Liver (tissue), 9 donors: ENCODE data around the gene FILIP1L. TPM values are rescaled to one million over a fixed set of nuclear protein-coding genes. Genes with fewer than 3 reads are reported as not detected.

Source experiments
- DNase-seq: peaks from one replicate; pipeline ENCODE4 v3.0.0-alpha.2; 2017; ENCODE audit warnings: low spot score
- H3K27ac ChIP-seq, 2 donors: one replicate each; pipeline ENCODE4 v1.7.0; 2013; ENCODE audit warnings: inconsistent platforms in 2 of 2, low read length in 2 of 2, control low read depth in 1 of 2, low read depth in 1 of 2, mild to moderate bottlenecking in 1 of 2
- H3K27me3 ChIP-seq, 4 donors: one replicate each; pipeline versions ENCODE4 v1.6.1 to v1.7.0; 2013; ENCODE audit warnings: low read length in 3 of 4, inconsistent platforms in 1 of 4, mild to moderate bottlenecking in 1 of 4, moderate library complexity in 1 of 4; ENCODE audit not compliant: control insufficient read depth in 4 of 4, insufficient read depth in 4 of 4
- H3K36me3 ChIP-seq, 4 donors: one replicate each; pipeline versions ENCODE4 v1.6.1 to v1.7.0; 2013; ENCODE audit warnings: low read length in 3 of 4, mild to moderate bottlenecking in 3 of 4, low read depth in 1 of 4, moderate library complexity in 1 of 4; ENCODE audit not compliant: control insufficient read depth in 4 of 4, insufficient read depth in 3 of 4
- H3K4me1 ChIP-seq, 4 donors: one replicate each; pipeline versions ENCODE4 v1.6.1 to v1.7.0; 2013; ENCODE audit warnings: low read length in 3 of 4, mild to moderate bottlenecking in 3 of 4, moderate library complexity in 1 of 4; ENCODE audit not compliant: control insufficient read depth in 4 of 4, insufficient read depth in 4 of 4
- H3K4me3 ChIP-seq, 3 donors: one replicate each; pipeline versions ENCODE4 v1.6.1 to v1.7.0; 2013; ENCODE audit warnings: low read length in 3 of 3, control low read depth in 1 of 3, low read depth in 1 of 3, mild to moderate bottlenecking in 1 of 3
- H3K9ac ChIP-seq, 2 donors: one replicate each; pipeline ENCODE4 v1.7.0; 2013; ENCODE audit warnings: low read length in 2 of 2, mild to moderate bottlenecking in 2 of 2, moderate library complexity in 2 of 2, control low read depth in 1 of 2, low read depth in 1 of 2
- H3K9me3 ChIP-seq, 4 donors: one replicate each; pipeline versions ENCODE4 v1.6.1 to v1.7.0; 2013; ENCODE audit warnings: low read length in 3 of 4; ENCODE audit not compliant: control insufficient read depth in 4 of 4
- FOXA1 ChIP-seq: IDR thresholded peaks from 2 replicates; pipeline ENCODE4 v1.6.1; 2016; ENCODE audit warnings: antibody characterized with exemption
- FOXA2 ChIP-seq: IDR thresholded peaks from 2 replicates; pipeline ENCODE4 v1.6.1; 2016; ENCODE audit warnings: antibody characterized with exemption
- GABPA ChIP-seq, 2 donors: IDR thresholded peaks in 1 of 2; conservative IDR thresholded peaks in 1 of 2; 2 replicates each; pipeline ENCODE4 v1.6.1; 2016; ENCODE audit warnings: antibody characterized with exemption in 2 of 2, mild to moderate bottlenecking in 1 of 2, moderate library complexity in 1 of 2
- HNF4G ChIP-seq: IDR thresholded peaks from 2 replicates; pipeline ENCODE4 v1.6.1; 2016; ENCODE audit warnings: antibody characterized with exemption
- JUND ChIP-seq, 2 donors: IDR thresholded peaks; 2 replicates each; pipeline ENCODE4 v1.6.1; 2016; ENCODE audit warnings: antibody characterized with exemption in 2 of 2
- NR2F2 ChIP-seq: IDR thresholded peaks from 2 replicates; pipeline ENCODE4 v1.6.1; 2016; ENCODE audit warnings: antibody characterized with exemption
- RAD21 ChIP-seq, 2 donors: IDR thresholded peaks; 2 replicates each; pipeline ENCODE4 v1.6.1; 2016; ENCODE audit warnings: antibody characterized with exemption in 2 of 2, mild to moderate bottlenecking in 2 of 2
- YY1 ChIP-seq: IDR thresholded peaks from 2 replicates; pipeline ENCODE4 v1.6.1; 2016; ENCODE audit warnings: antibody characterized with exemption, mild to moderate bottlenecking
- WGBS: extraction: QIAGEN DNeasy Blood & Tissue Kit; methylation state at CpG from one replicate; pipeline ENCODE4 v1.1.7; 2013; 5-methylcytosine and 5-hydroxymethylcytosine counted together
- polyA plus RNA-seq, 2 donors: library from polyadenylated mRNA; stranded (reverse) in 1 of 2; unstranded in 1 of 2; fragments of 200-250 nt in 1 of 2; fragments of >200 nt in 1 of 2; fragmentation: Nextera tagmentation in 1 of 2; extraction: Ambion mirVana in 1 of 2; gene quantifications; one replicate each; pipeline versions ENCODE4 v1.2.1 to v1.2.3, GENCODE V29; 2013 to 2015
- total RNA-seq, 2 donors: library from RNA; depleted of rRNA; stranded (reverse); fragments of >200 nt; gene quantifications; one replicate each; pipeline ENCODE4 v1.2.3, GENCODE V29; 2014
- TF ChIP-seq, protein P1 (sequence below): IDR thresholded peaks from 2 replicates; pipeline ENCODE4 v1.6.1; 2016; ENCODE audit warnings: antibody characterized with exemption, mild to moderate bottlenecking
- TF ChIP-seq, protein P2 (sequence below): IDR thresholded peaks from 2 replicates; pipeline ENCODE4 v1.6.1; 2016; ENCODE audit warnings: antibody characterized with exemption
- TF ChIP-seq, protein P3 (sequence below): IDR thresholded peaks from 2 replicates; pipeline ENCODE4 v1.6.1; 2016; ENCODE audit warnings: antibody characterized with exemption
- TF ChIP-seq, protein P4 (sequence below): IDR thresholded peaks from 2 replicates; pipeline ENCODE4 v1.6.1; 2016; ENCODE audit warnings: antibody characterized with exemption
- TF ChIP-seq, protein P5 (sequence below): fragments of 150-350 bp; IDR thresholded peaks from 2 replicates; pipeline ENCODE4 v1.5.1; 2017; ENCODE audit warnings: improper control_type of control experiment, low read depth, low read length; ENCODE audit not compliant: missing input control
- donor health status: healthy.
- donor health status: healthy.
- donor health status: healthy.
- donor health status: healthy.
- donor health status: healthy.

The FILIP1L gene
- total and polyA plus RNA-seq, 4 donors = 1.4 to 6.5 (median 1.9) TPM

DNA sequence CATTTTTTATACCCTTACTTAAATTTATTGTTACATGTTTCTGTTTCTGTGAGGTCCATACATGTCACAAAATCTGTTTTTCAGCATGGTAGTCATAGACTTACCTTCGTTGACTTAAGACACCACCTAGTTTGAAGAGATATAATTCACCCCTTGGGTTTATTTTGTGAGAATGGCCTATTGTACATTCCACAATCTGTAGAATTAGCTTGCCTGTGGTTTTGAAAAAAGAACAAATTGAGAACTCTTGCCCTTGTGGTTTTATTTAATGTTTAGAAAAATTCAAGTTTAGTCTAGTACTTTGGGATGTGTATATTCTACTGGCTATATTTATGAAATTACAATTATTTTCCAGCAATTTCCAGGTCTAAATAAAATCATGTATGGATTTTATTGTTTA, 31.6 kb downstream of the FILIP1L start (continued):
- TF ChIP-seq, protein P1, sequence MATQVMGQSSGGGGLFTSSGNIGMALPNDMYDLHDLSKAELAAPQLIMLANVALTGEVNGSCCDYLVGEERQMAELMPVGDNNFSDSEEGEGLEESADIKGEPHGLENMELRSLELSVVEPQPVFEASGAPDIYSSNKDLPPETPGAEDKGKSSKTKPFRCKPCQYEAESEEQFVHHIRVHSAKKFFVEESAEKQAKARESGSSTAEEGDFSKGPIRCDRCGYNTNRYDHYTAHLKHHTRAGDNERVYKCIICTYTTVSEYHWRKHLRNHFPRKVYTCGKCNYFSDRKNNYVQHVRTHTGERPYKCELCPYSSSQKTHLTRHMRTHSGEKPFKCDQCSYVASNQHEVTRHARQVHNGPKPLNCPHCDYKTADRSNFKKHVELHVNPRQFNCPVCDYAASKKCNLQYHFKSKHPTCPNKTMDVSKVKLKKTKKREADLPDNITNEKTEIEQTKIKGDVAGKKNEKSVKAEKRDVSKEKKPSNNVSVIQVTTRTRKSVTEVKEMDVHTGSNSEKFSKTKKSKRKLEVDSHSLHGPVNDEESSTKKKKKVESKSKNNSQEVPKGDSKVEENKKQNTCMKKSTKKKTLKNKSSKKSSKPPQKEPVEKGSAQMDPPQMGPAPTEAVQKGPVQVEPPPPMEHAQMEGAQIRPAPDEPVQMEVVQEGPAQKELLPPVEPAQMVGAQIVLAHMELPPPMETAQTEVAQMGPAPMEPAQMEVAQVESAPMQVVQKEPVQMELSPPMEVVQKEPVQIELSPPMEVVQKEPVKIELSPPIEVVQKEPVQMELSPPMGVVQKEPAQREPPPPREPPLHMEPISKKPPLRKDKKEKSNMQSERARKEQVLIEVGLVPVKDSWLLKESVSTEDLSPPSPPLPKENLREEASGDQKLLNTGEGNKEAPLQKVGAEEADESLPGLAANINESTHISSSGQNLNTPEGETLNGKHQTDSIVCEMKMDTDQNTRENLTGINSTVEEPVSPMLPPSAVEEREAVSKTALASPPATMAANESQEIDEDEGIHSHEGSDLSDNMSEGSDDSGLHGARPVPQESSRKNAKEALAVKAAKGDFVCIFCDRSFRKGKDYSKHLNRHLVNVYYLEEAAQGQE = no peak
- TF ChIP-seq JUND (IDR thresholded peaks at IDR 0.05) (no peak), FOXA2 (no peak), GABPA (IDR thresholded peaks at IDR 0.05 in 1 of 2, conservative IDR thresholded peaks at IDR 0.05 in 1 of 2) (no peak), YY1 (no peak)
- TF ChIP-seq, protein P2, sequence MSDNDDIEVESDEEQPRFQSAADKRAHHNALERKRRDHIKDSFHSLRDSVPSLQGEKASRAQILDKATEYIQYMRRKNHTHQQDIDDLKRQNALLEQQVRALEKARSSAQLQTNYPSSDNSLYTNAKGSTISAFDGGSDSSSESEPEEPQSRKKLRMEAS = no peak

DNA sequence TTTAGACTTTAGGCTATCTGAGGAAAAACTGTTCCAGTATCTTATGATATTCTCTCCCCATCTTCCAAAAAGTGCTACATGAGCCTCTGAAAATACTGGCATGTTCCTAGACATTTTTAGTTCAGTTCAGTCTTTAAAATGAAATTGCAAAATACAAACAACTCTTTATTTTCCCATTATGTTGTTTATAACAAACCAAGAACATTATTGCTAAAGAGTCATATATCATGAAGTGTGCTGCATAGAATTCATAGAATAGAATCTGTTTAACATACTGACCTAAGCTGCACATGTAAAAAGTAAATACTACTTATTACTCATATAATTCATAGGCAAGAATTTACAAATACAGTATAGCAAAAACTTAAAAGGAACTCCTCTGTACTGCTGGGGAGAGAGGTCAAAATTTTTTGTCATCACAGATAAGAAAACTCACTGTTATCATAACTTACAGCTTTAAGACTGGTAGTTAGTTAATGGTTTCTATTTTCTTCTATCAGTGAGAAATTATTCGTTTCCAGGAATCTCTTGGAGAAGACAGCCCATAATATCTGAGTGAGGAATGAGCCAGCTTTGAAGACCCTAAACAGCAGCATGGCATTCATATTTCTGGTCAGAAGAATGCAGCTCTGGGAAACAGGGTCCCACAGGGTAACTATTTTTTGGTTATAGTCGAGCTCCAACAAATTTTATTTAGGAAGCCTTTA, 32.2 kb downstream of the FILIP1L start:
- H3K27ac ChIP-seq = no peak overlapping the region
- H3K36me3 ChIP-seq = no peaks in the 10 kb centered on the region
- H3K9me3 ChIP-seq = no peaks in the 10 kb centered on the region
- TF ChIP-seq NR2F2 = no peak
- TF ChIP-seq, protein P3, sequence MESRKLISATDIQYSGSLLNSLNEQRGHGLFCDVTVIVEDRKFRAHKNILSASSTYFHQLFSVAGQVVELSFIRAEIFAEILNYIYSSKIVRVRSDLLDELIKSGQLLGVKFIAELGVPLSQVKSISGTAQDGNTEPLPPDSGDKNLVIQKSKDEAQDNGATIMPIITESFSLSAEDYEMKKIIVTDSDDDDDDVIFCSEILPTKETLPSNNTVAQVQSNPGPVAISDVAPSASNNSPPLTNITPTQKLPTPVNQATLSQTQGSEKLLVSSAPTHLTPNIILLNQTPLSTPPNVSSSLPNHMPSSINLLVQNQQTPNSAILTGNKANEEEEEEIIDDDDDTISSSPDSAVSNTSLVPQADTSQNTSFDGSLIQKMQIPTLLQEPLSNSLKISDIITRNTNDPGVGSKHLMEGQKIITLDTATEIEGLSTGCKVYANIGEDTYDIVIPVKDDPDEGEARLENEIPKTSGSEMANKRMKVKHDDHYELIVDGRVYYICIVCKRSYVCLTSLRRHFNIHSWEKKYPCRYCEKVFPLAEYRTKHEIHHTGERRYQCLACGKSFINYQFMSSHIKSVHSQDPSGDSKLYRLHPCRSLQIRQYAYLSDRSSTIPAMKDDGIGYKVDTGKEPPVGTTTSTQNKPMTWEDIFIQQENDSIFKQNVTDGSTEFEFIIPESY = no peak
- no peak for TF ChIP-seq FOXA1
- no peak for TF ChIP-seq FOXA2
- TF ChIP-seq JUND (IDR thresholded peaks at IDR 0.05) = no peak
- TF ChIP-seq, protein P4, sequence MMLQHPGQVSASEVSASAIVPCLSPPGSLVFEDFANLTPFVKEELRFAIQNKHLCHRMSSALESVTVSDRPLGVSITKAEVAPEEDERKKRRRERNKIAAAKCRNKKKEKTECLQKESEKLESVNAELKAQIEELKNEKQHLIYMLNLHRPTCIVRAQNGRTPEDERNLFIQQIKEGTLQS = no peak
- no peak for TF ChIP-seq HNF4G
- TF ChIP-seq, protein P1 = no peak
- TF ChIP-seq, protein P5, sequence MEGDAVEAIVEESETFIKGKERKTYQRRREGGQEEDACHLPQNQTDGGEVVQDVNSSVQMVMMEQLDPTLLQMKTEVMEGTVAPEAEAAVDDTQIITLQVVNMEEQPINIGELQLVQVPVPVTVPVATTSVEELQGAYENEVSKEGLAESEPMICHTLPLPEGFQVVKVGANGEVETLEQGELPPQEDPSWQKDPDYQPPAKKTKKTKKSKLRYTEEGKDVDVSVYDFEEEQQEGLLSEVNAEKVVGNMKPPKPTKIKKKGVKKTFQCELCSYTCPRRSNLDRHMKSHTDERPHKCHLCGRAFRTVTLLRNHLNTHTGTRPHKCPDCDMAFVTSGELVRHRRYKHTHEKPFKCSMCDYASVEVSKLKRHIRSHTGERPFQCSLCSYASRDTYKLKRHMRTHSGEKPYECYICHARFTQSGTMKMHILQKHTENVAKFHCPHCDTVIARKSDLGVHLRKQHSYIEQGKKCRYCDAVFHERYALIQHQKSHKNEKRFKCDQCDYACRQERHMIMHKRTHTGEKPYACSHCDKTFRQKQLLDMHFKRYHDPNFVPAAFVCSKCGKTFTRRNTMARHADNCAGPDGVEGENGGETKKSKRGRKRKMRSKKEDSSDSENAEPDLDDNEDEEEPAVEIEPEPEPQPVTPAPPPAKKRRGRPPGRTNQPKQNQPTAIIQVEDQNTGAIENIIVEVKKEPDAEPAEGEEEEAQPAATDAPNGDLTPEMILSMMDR = no peak
- no peak for TF ChIP-seq RAD21 (IDR thresholded peaks at IDR 0.05)
- no peak for TF ChIP-seq YY1
- H3K4me1 ChIP-seq = peaks cover 0 to 9% (median 2%) of the 10 kb centered on the region in 4 donors
- no peak overlapping the region for H3K4me3 ChIP-seq
- DNase-seq = no peak
- WGBS = 85% methylated on average over 2 of the region's 2 CpGs
- no peak overlapping the region for H3K9ac ChIP-seq
- H3K27me3 ChIP-seq = no peaks in the 10 kb centered on the region
